Kidney (tissue), 14 donors: ENCODE measurements around the gene DOCK7. TPM values are rescaled to one million over a fixed set of nuclear protein-coding genes. Genes with fewer than 3 reads are reported as not detected.

Experiments
- DNase-seq, 5 donors: peaks; one replicate each; pipeline ENCODE4 v3.0.0-alpha.2; 2013 to 2020
- FAIRE-seq: peaks from 2 replicates; lab custom pipeline; 2012; peaks lifted over from hg19 to GRCh38; lab: Jason Lieb, UNC
- H3K27ac ChIP-seq, 2 donors: one replicate each; pipeline ENCODE4 v1.7.0; 2013; ENCODE audit warnings: low read depth in 2 of 2, low read length in 2 of 2, inconsistent platforms in 1 of 2
- H3K27me3 ChIP-seq: one replicate; pipeline ENCODE4 v1.7.1; 2013; ENCODE audit warnings: low read length, inconsistent platforms; ENCODE audit not compliant: control insufficient read depth, insufficient read depth
- H3K36me3 ChIP-seq, 3 donors: one replicate each; pipeline versions ENCODE4 v1.7.0 to v1.7.1; 2013; ENCODE audit warnings: low read length in 3 of 3, control low read depth in 1 of 3, inconsistent platforms in 1 of 3; ENCODE audit not compliant: insufficient read depth in 3 of 3, control insufficient read depth in 2 of 3
- H3K4me1 ChIP-seq, 3 donors: one replicate each; pipeline versions ENCODE4 v1.7.0 to v1.7.1; 2013; ENCODE audit warnings: low read length in 3 of 3, inconsistent platforms in 1 of 3, low read depth in 1 of 3; ENCODE audit not compliant: control insufficient read depth in 2 of 3, insufficient read depth in 2 of 3
- H3K4me3 ChIP-seq, 3 donors: one replicate each; pipeline versions ENCODE4 v1.7.0 to v1.8.1; 2013; ENCODE audit warnings: low read length in 3 of 3, control low read depth in 1 of 3, inconsistent platforms in 1 of 3
- H3K9ac ChIP-seq, 3 donors: one replicate each; pipeline versions ENCODE4 v1.7.0 to v1.7.1; 2013; ENCODE audit warnings: low read length in 3 of 3, control low read depth in 1 of 3, inconsistent platforms in 1 of 3
- H3K9me3 ChIP-seq, 3 donors: one replicate each; pipeline versions ENCODE4 v1.7.0 to v1.7.1; 2013; ENCODE audit warnings: low read length in 3 of 3, control low read depth in 1 of 3, inconsistent platforms in 1 of 3; ENCODE audit not compliant: control insufficient read depth in 2 of 3, insufficient read depth in 1 of 3
- intact Hi-C: fragments of 100-400 bp; cut with DNase I; formaldehyde crosslinking; loops from one replicate; pipeline ENCODE4 v1.11.1; 2022
- polyA plus RNA-seq: library from polyadenylated mRNA; stranded (reverse); fragments of 350-450 nt; fragmentation: Illumina TruSeq; extraction: RNeasy Lipid Tissue Mini Kit (QIAGEN cat#74804); gene quantifications from one replicate; pipeline ENCODE4 v1.2.3, GENCODE V29; 2014; ENCODE audit warnings: low read depth, low replicate concordance; ENCODE audit not compliant: insufficient read depth
- total RNA-seq: library from RNA; stranded (reverse); fragmentation: NEBNext Ultra II Directional; extraction: Animal tissue kit (Norgen Biotek cat#: 25700); gene quantifications from one replicate; pipeline ENCODE4 v1.2.1, GENCODE V29; 2021
- TF ChIP-seq, protein P1 (sequence below): IDR thresholded peaks from 3 replicates; pipeline ENCODE4 v1.5.1; 2012; ENCODE audit warnings: mild to moderate bottlenecking, moderate library complexity, borderline replicate concordance; ENCODE audit not compliant: insufficient read depth; ENCODE audit errors: extremely low read depth
- donor health status: control.
- donor health status: control.
- donor health status: control.
- donor health status: control.
- donor health status: control.
- donor health status: DM: yes; HTN: yes; CAD: no.
- donor health status: Normal renal cell carcinoma (clear cell type).

DOCK7 gene
- total and polyA plus RNA-seq, 2 donors from 2014 or later, result 11.0 to 34.0 TPM

DNA sequence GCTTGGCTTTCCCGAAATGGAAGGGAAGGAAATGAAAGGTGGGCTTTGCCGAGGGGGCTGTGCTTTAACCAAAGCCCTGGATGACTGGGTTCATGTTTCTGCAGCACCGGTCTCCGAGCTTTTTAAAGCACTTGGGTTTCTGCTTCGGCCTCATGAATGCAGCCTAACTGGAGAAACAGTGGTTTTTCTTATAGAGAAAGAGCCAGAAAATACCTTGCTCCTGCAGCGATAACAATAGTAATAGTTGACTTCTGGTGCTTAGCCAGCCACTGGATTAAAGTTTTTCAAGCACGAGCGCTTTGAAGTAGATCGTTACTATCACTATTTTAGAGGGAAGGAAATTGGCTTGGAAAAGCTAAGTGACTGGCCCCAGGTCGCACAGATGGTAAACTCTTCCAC is 500 bp upstream of the DOCK7 start:
- intact Hi-C loops, result no loop called here
- H3K4me3 ChIP-seq, result peak overlapping the region; percentile 72 to 95 (median 88)
- DNase-seq (peak in 1 of 5 donors; percentile 10), FAIRE-seq (no peak)
- TF ChIP-seq, protein P1, sequence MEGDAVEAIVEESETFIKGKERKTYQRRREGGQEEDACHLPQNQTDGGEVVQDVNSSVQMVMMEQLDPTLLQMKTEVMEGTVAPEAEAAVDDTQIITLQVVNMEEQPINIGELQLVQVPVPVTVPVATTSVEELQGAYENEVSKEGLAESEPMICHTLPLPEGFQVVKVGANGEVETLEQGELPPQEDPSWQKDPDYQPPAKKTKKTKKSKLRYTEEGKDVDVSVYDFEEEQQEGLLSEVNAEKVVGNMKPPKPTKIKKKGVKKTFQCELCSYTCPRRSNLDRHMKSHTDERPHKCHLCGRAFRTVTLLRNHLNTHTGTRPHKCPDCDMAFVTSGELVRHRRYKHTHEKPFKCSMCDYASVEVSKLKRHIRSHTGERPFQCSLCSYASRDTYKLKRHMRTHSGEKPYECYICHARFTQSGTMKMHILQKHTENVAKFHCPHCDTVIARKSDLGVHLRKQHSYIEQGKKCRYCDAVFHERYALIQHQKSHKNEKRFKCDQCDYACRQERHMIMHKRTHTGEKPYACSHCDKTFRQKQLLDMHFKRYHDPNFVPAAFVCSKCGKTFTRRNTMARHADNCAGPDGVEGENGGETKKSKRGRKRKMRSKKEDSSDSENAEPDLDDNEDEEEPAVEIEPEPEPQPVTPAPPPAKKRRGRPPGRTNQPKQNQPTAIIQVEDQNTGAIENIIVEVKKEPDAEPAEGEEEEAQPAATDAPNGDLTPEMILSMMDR, result no peak
- H3K36me3 ChIP-seq, result no peaks in the 10 kb centered on the region
- H3K9me3 ChIP-seq, result no peaks in the 10 kb centered on the region
- peak overlapping the region; percentile 65 to 75 for H3K27ac ChIP-seq
- H3K4me1 ChIP-seq, result peaks cover 3 to 20% (median 12%) of the 10 kb centered on the region in 3 donors
- H3K9ac ChIP-seq, result peak overlapping the region; percentile 43 to 76 (median 73)
- no peaks in the 10 kb centered on the region for H3K27me3 ChIP-seq

DNA sequence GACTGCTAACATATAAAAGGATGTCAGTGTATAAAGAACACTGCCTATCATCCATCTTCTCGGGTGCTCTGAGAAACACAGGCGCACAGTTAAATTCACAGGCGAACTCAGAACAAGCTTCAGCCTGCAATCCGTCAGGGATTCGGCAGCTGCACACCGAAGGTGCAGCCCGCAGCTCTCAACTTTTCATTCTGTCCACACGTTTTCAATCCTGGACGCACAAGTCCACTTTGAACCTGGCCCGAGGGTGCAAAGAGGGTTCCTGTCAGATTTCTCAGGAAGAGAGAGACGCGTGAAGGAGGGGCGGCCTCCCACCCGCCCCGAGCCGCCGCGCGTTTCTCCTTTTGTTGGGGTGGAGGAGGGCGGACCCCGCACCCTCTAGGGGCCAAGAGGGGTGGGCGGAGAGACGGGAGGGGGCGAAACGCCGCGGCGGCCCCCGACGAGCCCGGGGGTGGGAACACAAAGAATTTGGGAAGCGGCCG is 724 bp downstream of the DOCK7 start:
- Histone ChIP-seq H3K4me1 (peaks cover 3 to 20% (median 12%) of the 10 kb centered on the region in 3 donors), H3K36me3 (no peaks in the 10 kb centered on the region), H3K4me3 (peak overlapping the region; percentile 50 to 86 (median 72)), H3K27ac (peak overlapping the region; percentile 64 to 75), H3K9me3 (no peaks in the 10 kb centered on the region), H3K27me3 (no peaks in the 10 kb centered on the region), H3K9ac (peak overlapping the region; percentile 39 to 74 (median 67))
- TF ChIP-seq, protein P1, result no peak
- DNase-seq, result peak; percentile 67 to 82 (median 78)
- no peak for FAIRE-seq
- intact Hi-C loops, result no loop called here

DNA sequence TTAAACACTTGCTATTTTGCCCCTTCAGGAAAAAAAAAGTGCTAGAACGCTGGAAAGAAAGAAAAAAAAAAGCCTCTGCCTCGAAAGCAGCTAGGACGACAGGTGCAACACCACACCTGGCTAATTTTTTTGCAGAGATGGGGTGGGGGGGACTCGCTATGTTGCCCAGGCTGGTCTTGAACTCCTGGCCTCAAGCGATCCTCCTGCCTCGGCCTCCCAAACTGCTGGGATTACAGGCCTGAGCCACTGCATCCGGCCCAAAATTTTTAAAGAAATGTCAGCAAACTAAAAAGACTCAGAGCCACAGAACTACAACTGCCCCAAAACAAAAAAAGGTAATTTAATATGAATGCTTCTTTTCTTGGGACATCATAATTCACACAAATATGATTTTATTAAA is 1.4 kb downstream of the DOCK7 start:
- intact Hi-C loops, result no loop called here
- Histone ChIP-seq H3K27me3 (no peaks in the 10 kb centered on the region), H3K36me3 (no peaks in the 10 kb centered on the region), H3K4me1 (peaks cover 3 to 20% (median 10%) of the 10 kb centered on the region in 3 donors), H3K9ac (peak overlapping the region in 1 of 3 donors; percentile 67), H3K27ac (no peak overlapping the region), H3K4me3 (peak overlapping the region in 1 of 3 donors; percentile 72), H3K9me3 (no peaks in the 10 kb centered on the region)
- TF ChIP-seq, protein P1, result no peak
- FAIRE-seq (no peak), DNase-seq (no peak)
